Ascending aorta (tissue), 2 donors: ENCODE results near the gene UBE2E2. TPM values are rescaled to one million over a fixed set of nuclear protein-coding genes. Genes with fewer than 3 reads are reported as not detected.

Experiments used
- DNase-seq, 2 donors: peaks; one replicate each; pipeline ENCODE4 v3.0.0-alpha.2; 2019; ENCODE audit warnings: low spot score in 2 of 2
- H3K27ac ChIP-seq, 2 donors: fragments of 200-600 bp; sonication (generic); one replicate each; pipeline ENCODE4 v1.5.1; 2016 to 2017; ENCODE audit warnings: mild to moderate bottlenecking in 1 of 2
- H3K27me3 ChIP-seq: fragments of 200-600 bp; sonication (generic); one replicate; pipeline ENCODE4 v1.5.1; 2017
- H3K36me3 ChIP-seq, 2 donors: fragments of 200-600 bp; sonication (generic); one replicate each; pipeline ENCODE4 v1.5.1; 2016
- H3K4me1 ChIP-seq, 2 donors: fragments of 200-600 bp; sonication (generic); one replicate each; pipeline ENCODE4 v1.5.1; 2016 to 2017; ENCODE audit warnings: mild to moderate bottlenecking in 1 of 2
- H3K4me3 ChIP-seq, 2 donors: fragments of 200-600 bp; sonication (generic); one replicate each; pipeline ENCODE4 v1.5.1; 2016 to 2017; ENCODE audit warnings: mild to moderate bottlenecking in 1 of 2
- H3K9me3 ChIP-seq, 2 donors: fragments of 200-600 bp; sonication (generic); one replicate each; pipeline ENCODE4 v1.5.1; 2016
- intact Hi-C: fragments of 100-400 bp; cut with DNase I; formaldehyde crosslinking; loops from one replicate; pipeline ENCODE4 v1.15.1; 2023
- total RNA-seq: library from RNA; depleted of rRNA; stranded (reverse); fragments of >200 nt; gene quantifications from one replicate; pipeline ENCODE4 v1.1.0, GENCODE V29; 2016
- TF ChIP-seq, protein P1 (sequence below), 3 experiments: fragments of 200-600 bp in 2 of 3; fragments of 450-650 bp in 1 of 3; sonication (generic) in 2 of 3; IDR thresholded peaks; one replicate each; pipeline ENCODE4 v1.5.1; 2016 to 2019; ENCODE audit warnings: antibody characterized with exemption in 3 of 3, mild to moderate bottlenecking in 1 of 3, moderate library complexity in 1 of 3

UBE2E2 gene
- total RNA-seq, 1 donor from 2014 or later, result 5.3 TPM

- peaks cover 0 to 2% of the 10 kb centered on the region in 2 donors for H3K36me3 ChIP-seq
- no peaks in the 10 kb centered on the region for H3K9me3 ChIP-seq
- intact Hi-C loops, result no loop called here
- no peak for DNase-seq
- H3K4me3 ChIP-seq, result no peak overlapping the region
- H3K27me3 ChIP-seq, result no peaks in the 10 kb centered on the region
- H3K4me1 ChIP-seq, result no peaks in the 10 kb centered on the region
- TF ChIP-seq, protein P1, sequence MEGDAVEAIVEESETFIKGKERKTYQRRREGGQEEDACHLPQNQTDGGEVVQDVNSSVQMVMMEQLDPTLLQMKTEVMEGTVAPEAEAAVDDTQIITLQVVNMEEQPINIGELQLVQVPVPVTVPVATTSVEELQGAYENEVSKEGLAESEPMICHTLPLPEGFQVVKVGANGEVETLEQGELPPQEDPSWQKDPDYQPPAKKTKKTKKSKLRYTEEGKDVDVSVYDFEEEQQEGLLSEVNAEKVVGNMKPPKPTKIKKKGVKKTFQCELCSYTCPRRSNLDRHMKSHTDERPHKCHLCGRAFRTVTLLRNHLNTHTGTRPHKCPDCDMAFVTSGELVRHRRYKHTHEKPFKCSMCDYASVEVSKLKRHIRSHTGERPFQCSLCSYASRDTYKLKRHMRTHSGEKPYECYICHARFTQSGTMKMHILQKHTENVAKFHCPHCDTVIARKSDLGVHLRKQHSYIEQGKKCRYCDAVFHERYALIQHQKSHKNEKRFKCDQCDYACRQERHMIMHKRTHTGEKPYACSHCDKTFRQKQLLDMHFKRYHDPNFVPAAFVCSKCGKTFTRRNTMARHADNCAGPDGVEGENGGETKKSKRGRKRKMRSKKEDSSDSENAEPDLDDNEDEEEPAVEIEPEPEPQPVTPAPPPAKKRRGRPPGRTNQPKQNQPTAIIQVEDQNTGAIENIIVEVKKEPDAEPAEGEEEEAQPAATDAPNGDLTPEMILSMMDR (IDR thresholded peaks at IDR 0.05), result no peak
- H3K27ac ChIP-seq, result no peak overlapping the region
These were observed 271.6 kb downstream of the UBE2E2 start for GRCh38 chr3:23474580-23475357.

DNA sequence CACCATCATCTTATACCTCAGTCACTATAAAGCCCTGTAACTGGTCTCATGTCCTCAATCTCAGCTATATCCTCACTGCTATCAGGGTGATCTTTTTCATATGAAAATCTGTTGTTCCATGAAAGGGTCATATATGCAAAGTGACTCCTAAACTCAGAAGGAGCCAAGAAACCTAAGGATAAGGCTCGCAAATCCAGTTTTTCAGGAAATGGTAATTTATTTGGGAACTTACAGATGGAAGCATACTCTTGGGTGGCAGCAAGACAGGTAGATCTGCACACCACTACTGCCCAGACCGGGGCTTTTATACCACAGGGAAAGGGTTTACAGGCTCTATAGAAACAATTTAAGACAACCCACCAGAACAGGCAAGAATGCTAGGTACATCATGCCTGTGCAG lies 272.3 kb downstream of the UBE2E2 start:
- no peak overlapping the region for H3K4me3 ChIP-seq
- TF ChIP-seq, protein P1 (IDR thresholded peaks at IDR 0.05), result no peak
- H3K36me3 ChIP-seq, result peaks cover 0 to 2% of the 10 kb centered on the region in 2 donors
- intact Hi-C loops, result no loop called here
- DNase-seq, result no peak
- H3K9me3 ChIP-seq, result no peaks in the 10 kb centered on the region
- no peaks in the 10 kb centered on the region for H3K4me1 ChIP-seq
- no peaks in the 10 kb centered on the region for H3K27me3 ChIP-seq
- H3K27ac ChIP-seq, result no peak overlapping the region

- intact Hi-C loops, result no loop called here
- H3K9me3 ChIP-seq, result no peaks in the 10 kb centered on the region
- H3K36me3 ChIP-seq, result peaks cover 0 to 2% of the 10 kb centered on the region in 2 donors
- TF ChIP-seq, protein P1 (IDR thresholded peaks at IDR 0.05), result no peak
- no peaks in the 10 kb centered on the region for H3K27me3 ChIP-seq
- H3K4me1 ChIP-seq, result no peaks in the 10 kb centered on the region
- H3K4me3 ChIP-seq, result no peak overlapping the region
- DNase-seq, result no peak
- no peak overlapping the region for H3K27ac ChIP-seq
These were observed 275.9 kb downstream of the UBE2E2 start for GRCh38 chr3:23479026-23479425.

- intact Hi-C loops, result no loop called here
- TF ChIP-seq, protein P1 (IDR thresholded peaks at IDR 0.05), result no peak
- Histone ChIP-seq H3K4me1 (no peaks in the 10 kb centered on the region), H3K36me3 (peaks cover 0 to 2% of the 10 kb centered on the region in 2 donors), H3K27me3 (no peaks in the 10 kb centered on the region), H3K27ac (no peak overlapping the region), H3K9me3 (no peaks in the 10 kb centered on the region), H3K4me3 (no peak overlapping the region)
- DNase-seq, result no peak
These were observed 276.6 kb downstream of the UBE2E2 start for GRCh38 chr3:23479615-23480328.

DNA sequence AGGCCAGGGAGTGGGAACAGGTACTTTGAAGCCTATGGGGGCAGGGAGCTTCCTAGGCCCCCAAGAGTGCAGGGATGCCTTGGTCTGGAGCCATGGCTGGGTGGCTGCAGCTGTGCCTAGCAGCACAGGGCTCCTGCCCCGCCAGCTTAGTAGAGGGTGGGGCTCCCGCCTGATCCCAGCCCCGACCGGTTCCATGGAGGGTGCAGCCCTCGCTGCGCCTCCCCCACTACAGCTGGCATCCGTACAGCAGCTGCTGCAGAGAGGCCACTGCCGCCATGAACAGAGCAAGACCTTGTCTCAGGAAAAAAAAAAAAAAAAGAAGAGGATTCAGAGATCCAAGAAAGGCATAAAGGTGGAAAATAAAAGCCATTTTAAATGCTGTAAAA lies 277.2 kb downstream of the UBE2E2 start:
- H3K27me3 ChIP-seq, result no peaks in the 10 kb centered on the region
- intact Hi-C loops, result no loop called here

More for the DNA sequence above, 277.2 kb downstream of the UBE2E2 start:
- Histone ChIP-seq H3K9me3 (no peaks in the 10 kb centered on the region), H3K36me3 (peaks cover 0 to 2% of the 10 kb centered on the region in 2 donors), H3K4me3 (no peak overlapping the region), H3K4me1 (no peaks in the 10 kb centered on the region), H3K27ac (no peak overlapping the region)
- DNase-seq, result no peak
- TF ChIP-seq, protein P1 (IDR thresholded peaks at IDR 0.05), result no peak
